DND-41 (cell line): Measurements from ENCODE around the gene ARID3A.

Experiments used
- ATAC-seq: fragments of 200-7000 bp; cut with Tn5 transposase; 3 replicates; pipeline ENCODE4 v1.9.1; 2021; ENCODE audit warnings: low read depth; ENCODE audit not compliant: insufficient read depth
- DNase-seq: peaks from one replicate; pipeline ENCODE4 v3.0.0-alpha.2; 2020
- H2AFZ ChIP-seq: 2 replicates; pipeline ENCODE4 v1.6.0; 2012; ENCODE audit warnings: low read depth, low read length
- H3K27ac ChIP-seq: 2 replicates; pipeline ENCODE4 v1.5.1; 2012; ENCODE audit warnings: low read length, inconsistent platforms
- H3K27me3 ChIP-seq: fragments of 200-600 bp; sonication (generic); 2 replicates; pipeline ENCODE4 v1.6.0; 2012; ENCODE audit warnings: low read length, mild to moderate bottlenecking, inconsistent platforms; ENCODE audit not compliant: insufficient read depth, poor library complexity
- H3K36me3 ChIP-seq: 2 replicates; pipeline ENCODE4 v1.5.1; 2012; ENCODE audit warnings: low read length, inconsistent platforms; ENCODE audit not compliant: insufficient read depth
- H3K4me1 ChIP-seq: 2 replicates; pipeline ENCODE4 v1.5.1; 2012; ENCODE audit warnings: mild to moderate bottlenecking, low read length; ENCODE audit not compliant: insufficient read depth
- H3K4me2 ChIP-seq: 2 replicates; pipeline ENCODE4 v1.6.0; 2012; ENCODE audit warnings: mild to moderate bottlenecking, moderate library complexity, low read length, inconsistent platforms; ENCODE audit not compliant: insufficient read depth
- H3K4me3 ChIP-seq, 2 experiments: fragments of 200-600 bp in 1 of 2; shearing (Covaris generic) in 1 of 2; 2 replicates each; pipeline ENCODE4 v1.5.1; 2012 to 2016; ENCODE audit warnings: inconsistent platforms in 2 of 2, low read length in 2 of 2, mild to moderate bottlenecking in 2 of 2, low read depth in 1 of 2, moderate library complexity in 1 of 2
- H3K79me2 ChIP-seq: 2 replicates; pipeline ENCODE4 v1.6.0; 2012; ENCODE audit warnings: low read length, inconsistent platforms; ENCODE audit not compliant: insufficient read depth
- H3K9ac ChIP-seq: 2 replicates; pipeline ENCODE4 v1.6.0; 2012; ENCODE audit warnings: low read depth, mild to moderate bottlenecking, inconsistent platforms, low read length, moderate library complexity
- H3K9me3 ChIP-seq: 2 replicates; pipeline ENCODE4 v1.5.1; 2012; ENCODE audit warnings: low read length, moderate library complexity, mild to moderate bottlenecking, inconsistent platforms; ENCODE audit not compliant: insufficient read depth, severe bottlenecking
- H4K20me1 ChIP-seq: 2 replicates; pipeline ENCODE4 v1.6.0; 2012; ENCODE audit warnings: low read length; ENCODE audit not compliant: insufficient read depth
- EZH2 ChIP-seq: IDR thresholded peaks from 3 replicates; pipeline ENCODE4 v1.6.1; 2012; ENCODE audit warnings: borderline replicate concordance, low read depth, mild to moderate bottlenecking, moderate library complexity, low read length, inconsistent platforms; ENCODE audit not compliant: severe bottlenecking
- TF ChIP-seq, protein P1 (sequence below): IDR thresholded peaks from 2 replicates; pipeline ENCODE4 v1.5.1; 2012; ENCODE audit warnings: borderline replicate concordance, low read length, moderate library complexity, mild to moderate bottlenecking; ENCODE audit not compliant: poor library complexity, severe bottlenecking; ENCODE audit errors: extremely low read depth

ARID3A gene

DNA sequence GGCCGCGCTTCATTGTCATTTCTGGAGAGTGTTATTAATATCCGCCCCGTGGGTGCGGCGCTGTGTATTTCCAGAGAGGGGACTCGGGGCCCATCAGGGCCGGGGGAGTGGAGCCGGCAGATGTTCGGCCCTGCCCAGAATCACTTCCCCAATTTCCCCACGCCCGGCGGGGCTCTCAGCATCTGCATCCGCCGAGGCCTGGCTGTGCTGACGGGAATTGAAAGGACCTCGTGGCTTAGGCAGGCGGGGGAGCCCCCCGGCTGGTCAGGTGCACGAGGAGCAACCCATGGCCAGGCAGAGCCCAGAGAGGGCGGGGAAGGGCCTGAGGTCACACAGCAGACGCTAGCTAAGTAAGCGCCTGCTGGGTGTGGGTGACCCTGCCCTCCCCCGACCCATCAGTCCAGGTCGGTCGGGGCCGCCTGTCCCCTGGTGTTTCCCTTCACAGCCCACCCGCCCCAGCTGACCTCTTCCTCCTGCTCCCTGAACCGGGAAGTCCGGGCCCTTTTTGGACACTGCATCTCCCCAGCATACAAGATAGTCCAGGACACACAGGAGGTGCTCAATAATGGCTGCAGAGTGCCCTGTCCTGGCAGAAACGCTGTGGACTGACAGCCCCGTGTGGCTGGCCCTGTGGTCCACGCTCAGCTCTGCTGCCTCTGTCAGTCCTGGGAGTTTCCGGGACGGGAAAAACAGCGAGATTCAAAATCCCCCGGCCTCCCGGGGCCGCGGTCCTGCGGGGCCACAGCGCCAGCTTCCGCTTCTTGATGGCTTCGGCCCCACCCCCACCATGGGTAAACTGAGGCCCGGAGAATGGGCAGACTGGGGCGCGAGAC, 22.1 kb downstream of the ARID3A start:
- ATAC-seq (no peak), DNase-seq (no peak)
- TF ChIP-seq, protein P1, sequence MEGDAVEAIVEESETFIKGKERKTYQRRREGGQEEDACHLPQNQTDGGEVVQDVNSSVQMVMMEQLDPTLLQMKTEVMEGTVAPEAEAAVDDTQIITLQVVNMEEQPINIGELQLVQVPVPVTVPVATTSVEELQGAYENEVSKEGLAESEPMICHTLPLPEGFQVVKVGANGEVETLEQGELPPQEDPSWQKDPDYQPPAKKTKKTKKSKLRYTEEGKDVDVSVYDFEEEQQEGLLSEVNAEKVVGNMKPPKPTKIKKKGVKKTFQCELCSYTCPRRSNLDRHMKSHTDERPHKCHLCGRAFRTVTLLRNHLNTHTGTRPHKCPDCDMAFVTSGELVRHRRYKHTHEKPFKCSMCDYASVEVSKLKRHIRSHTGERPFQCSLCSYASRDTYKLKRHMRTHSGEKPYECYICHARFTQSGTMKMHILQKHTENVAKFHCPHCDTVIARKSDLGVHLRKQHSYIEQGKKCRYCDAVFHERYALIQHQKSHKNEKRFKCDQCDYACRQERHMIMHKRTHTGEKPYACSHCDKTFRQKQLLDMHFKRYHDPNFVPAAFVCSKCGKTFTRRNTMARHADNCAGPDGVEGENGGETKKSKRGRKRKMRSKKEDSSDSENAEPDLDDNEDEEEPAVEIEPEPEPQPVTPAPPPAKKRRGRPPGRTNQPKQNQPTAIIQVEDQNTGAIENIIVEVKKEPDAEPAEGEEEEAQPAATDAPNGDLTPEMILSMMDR = no peak
- no peak for TF ChIP-seq EZH2
- Histone ChIP-seq H3K4me2 (no peak overlapping the region), H4K20me1 (peaks cover 39% of the 10 kb centered on the region), H3K9me3 (no peaks in the 10 kb centered on the region), H3K79me2 (peaks cover 50% of the 10 kb centered on the region), H3K27me3 (no peaks in the 10 kb centered on the region), H3K4me3 (no peak overlapping the region), H3K4me1 (no peaks in the 10 kb centered on the region), H2AFZ (no peak overlapping the region), H3K27ac (no peak overlapping the region), H3K36me3 (peaks cover 24% of the 10 kb centered on the region), H3K9ac (no peak overlapping the region)

DNA sequence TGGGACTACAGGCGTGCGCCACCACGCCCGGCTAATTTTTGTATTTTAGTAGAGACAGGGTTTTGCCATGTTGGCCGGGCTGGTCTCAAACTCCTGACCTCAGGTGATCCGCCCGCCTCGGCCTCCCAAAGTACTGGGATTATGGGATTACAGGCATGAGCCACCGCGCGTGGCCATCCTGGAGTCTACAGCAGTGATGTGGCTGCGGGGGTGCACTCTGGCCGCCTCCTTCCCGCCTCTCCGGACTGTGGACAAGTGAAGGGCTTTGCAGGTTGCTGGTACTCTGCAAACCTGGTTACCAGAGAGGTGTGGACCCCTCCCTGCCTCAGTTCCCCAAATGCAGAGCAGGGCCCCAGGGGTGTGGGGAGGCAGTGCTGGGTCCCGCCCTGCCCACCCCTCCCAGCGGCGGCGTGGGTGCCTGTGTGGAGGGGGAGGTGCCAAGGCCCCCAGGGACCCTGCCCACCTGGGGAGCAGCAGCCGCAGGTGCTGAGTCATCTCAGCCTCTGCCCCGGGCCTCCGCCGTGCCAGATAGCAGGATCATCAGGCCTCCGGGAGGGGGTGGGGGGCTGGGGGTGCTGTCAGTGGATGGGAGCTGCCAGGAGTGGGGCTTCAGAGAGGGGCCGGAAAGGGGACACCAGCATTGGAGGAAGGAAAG, 23.1 kb downstream of the ARID3A start:
- no peak for ATAC-seq
- Histone ChIP-seq H3K79me2 (peaks cover 52% of the 10 kb centered on the region), H3K36me3 (peaks cover 20% of the 10 kb centered on the region; the same call in 1 of the 2 replicates), H3K4me2 (no peak overlapping the region), H4K20me1 (peaks cover 41% of the 10 kb centered on the region), H3K4me3 (no peak overlapping the region), H3K27me3 (no peaks in the 10 kb centered on the region), H3K9ac (no peak overlapping the region), H3K27ac (no peak overlapping the region), H3K4me1 (no peaks in the 10 kb centered on the region), H2AFZ (no peak overlapping the region), H3K9me3 (no peaks in the 10 kb centered on the region)
- no peak for DNase-seq
- TF ChIP-seq, protein P1 = no peak
- TF ChIP-seq EZH2 = no peak

DNA sequence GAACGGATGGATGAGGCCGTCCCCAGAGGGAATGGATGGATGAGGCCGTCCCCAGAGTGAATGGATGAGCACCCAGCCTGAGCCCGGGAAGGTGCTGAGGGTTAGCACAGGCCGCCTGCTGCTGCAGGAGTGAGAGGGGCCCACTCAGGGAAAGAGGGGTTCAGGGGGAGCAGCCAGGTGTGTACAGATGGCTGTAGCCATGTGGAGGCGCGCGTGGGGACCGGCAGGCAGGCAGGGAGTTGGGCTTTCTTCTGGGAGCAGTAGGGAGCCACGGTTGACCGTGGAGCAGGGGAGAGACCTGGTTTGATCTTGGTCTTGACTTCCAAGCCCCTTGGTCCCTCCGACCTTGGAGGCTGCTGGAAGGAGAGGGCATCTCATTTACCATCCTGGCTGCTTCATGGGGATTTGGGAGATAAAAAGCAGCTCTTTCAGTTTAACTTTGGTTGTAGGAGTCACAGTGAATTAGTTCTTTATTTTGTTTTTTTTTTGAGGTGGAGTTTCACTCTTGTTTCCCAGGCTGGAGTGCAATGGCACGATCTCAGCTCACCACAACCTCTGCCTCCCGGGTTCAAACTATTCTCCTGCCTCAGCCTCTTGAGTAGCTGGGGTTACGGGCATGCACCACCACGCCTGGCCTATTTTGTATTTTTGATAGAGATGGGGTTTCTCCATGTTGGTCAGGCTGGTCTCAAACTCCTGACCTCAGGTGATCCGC, 24.7 kb downstream of the ARID3A start:
- H3K4me1 ChIP-seq = no peaks in the 10 kb centered on the region
- no peaks in the 10 kb centered on the region for H3K27me3 ChIP-seq
- H3K4me3 ChIP-seq = no peak overlapping the region
- H3K36me3 ChIP-seq = peaks cover 17% of the 10 kb centered on the region; the same call in 1 of the 2 replicates
- TF ChIP-seq, protein P1 = no peak
- TF ChIP-seq EZH2 = no peak
- H3K9ac ChIP-seq = no peak overlapping the region
- no peaks in the 10 kb centered on the region for H3K9me3 ChIP-seq
- no peak overlapping the region for H3K27ac ChIP-seq
- H3K79me2 ChIP-seq = peaks cover 53% of the 10 kb centered on the region
- DNase-seq (no peak), ATAC-seq (no peak)
- no peak overlapping the region for H3K4me2 ChIP-seq
- no peak overlapping the region for H2AFZ ChIP-seq
- H4K20me1 ChIP-seq = peaks cover 35% of the 10 kb centered on the region
